CD4-positive, alpha-beta T cell treated with Interleukin-17A for 4 hours (primary cell): ENCODE measurements around the gene IL34.
"Not testable (repeated sequence)": the region's sequence is repeated elsewhere in the genome, so short reads cannot be mapped to it uniquely, and the experiment has no call there.

ENCODE experiments used
- DNase-seq: peaks from one replicate; pipeline ENCODE4 v3.0.0-alpha.2; 2020; ENCODE audit warnings: mixed read lengths

IL34 gene

GRCh38 chr16:70633617-70634016 is 12.7 kb upstream of the IL34 start:
- DNase-seq = not testable (repeated sequence)

DNA sequence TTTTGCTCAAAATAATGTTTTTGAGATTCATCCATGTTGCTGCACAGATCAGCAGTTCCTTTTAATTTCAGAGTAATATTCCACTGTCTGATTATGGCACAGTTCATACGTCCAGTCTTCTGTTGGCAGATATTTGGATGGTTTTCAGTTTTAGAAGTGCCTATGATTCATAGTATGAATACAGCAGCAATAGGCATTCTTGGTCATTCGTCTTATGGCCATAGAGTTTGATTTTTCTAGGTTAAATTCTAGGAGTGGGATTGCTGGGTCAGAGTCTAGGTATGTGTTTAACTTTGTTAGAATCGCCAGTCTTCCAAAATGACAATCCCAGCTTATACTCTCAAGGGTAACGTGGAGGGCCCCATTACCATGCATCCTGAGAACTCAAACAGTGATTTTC is 11.5 kb upstream of the IL34 start:
- no peak for DNase-seq

- no peak for DNase-seq
These were observed 10.9 kb upstream of the IL34 start for GRCh38 chr16:70635336-70636016.

GRCh38 chr16:70638814-70639792 is 7.3 kb upstream of the IL34 start:
- DNase-seq = no peak

- no peak for DNase-seq
These were observed 3.7 kb upstream of the IL34 start for GRCh38 chr16:70642633-70643032.

DNA sequence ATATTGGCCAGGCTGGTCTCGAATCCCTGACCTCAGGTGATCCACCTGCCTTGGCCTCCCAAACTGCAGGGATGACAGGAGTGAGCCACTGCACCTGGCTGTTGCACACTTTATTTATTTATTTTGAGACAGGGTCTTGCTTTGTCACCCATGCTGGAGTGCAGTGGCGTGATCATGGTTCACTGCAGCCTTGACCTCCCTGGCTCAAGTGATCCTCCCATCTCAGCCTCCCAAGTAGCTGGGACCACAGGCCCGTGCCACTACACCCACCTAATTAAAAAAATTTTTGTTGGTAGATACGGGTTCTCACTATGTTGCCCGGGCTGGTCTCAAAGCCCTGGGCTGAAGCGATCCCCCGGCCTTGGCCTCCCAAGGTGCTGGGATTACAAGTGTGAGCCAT is 3.1 kb upstream of the IL34 start:
- DNase-seq = not testable (repeated sequence)

DNA sequence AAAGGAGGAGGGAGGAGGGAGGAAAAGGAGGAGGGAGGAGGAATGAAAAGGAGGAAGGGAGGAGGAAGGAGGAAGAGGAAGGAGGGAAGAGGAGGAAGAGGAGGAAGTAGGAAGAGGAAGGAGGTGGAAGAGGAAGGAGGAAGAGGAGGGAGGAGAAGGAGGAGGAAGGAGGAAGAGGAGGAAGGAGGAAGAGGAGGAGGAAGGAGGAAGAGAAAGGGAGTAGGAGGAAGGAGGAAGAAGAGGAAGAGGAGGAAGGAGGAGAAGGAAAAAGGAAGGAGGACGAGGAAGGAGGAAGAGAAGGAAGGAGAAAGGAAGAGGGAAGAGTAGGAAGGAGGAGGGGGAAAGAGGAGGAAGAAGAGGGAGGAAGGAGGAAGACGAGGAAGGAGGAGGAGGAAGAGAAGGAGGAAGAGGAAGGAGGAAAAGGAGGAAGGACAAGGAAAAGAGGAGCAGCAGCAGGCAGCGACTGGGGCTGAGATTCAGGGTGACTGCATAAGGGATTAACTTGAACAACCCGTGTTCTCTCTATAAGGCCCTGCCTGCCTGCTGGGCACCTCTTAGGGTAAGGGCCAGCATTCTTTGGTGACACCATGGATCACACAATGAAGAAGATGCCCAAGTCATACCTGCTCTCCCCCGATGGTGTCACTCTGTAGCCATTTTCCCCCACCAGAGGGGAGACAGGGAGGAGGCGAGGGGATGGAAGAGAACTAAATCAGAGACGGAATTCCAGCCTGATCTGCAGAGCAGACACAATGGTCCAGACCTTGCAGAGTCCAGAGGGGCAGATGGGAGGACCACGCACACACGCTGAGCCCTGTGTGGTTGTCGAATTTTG is 1.4 kb upstream of the IL34 start:
- DNase-seq = no peak

- DNase-seq = no peak
These were observed 1.3 kb downstream of the IL34 start for GRCh38 chr16:70647441-70648359.

DNA sequence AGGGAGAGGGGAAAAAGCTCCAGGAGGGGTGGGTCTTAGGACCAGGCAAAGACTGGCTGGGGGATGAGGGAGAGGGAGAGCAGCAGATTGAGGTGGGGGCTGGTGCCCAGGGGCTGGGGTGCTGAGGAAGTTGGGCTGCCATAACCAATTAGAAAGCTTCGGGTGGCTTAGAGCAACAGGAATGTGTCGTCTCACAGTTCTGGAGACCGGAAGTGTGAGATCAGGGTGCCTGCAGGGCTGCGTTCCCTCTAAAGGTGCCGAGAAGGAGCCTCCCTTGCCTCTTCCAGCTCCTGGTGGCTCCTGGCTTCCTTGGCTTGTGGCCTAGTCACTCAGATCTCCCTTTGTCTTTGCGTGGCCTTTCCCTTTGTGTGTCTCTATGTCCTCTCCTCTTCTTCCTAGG is 2.2 kb downstream of the IL34 start:
- DNase-seq = no peak

DNA sequence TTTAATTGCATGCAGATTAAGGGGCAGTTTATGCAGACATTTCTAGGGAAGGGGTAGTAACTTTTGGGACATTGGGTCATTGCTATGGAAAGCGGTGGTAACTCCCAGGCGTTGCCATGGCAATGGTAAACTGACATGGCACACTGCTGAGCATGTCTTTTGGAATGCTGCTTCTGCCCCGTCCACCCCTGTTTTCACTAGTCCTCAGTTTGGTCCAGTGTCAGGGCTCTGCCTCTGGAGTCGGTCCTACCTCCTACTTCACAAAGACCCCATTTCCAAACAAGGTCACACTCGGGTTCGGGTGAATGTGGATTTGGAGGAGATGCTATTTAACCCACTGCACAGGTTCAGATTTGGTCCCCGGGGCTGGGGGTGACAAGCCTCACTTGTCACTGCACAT is 2.9 kb downstream of the IL34 start:
- DNase-seq = no peak

DNA sequence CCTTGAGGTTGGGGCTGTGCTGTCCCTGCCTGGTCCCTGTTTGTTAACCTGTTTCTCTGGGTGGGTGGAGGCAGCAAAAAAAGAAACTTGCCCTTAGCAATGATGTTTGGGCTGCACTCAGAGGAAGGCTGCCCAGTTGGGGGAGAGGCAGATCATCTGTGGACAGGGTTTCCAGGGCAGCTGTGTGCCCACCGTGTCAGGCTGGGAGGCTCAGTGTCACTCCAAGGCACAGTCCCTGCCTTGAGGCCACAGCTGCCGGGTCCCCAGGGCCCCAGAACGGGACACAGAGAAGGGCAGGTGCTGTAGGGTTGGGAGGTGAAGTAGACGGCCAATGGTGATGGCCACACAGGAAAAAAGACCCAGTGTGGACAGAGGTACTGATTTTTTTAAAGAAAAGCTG is 3.9 kb downstream of the IL34 start:
- DNase-seq = no peak

- DNase-seq = no peak
These were observed 5.2 kb downstream of the IL34 start for GRCh38 chr16:70651524-70651923.

DNA sequence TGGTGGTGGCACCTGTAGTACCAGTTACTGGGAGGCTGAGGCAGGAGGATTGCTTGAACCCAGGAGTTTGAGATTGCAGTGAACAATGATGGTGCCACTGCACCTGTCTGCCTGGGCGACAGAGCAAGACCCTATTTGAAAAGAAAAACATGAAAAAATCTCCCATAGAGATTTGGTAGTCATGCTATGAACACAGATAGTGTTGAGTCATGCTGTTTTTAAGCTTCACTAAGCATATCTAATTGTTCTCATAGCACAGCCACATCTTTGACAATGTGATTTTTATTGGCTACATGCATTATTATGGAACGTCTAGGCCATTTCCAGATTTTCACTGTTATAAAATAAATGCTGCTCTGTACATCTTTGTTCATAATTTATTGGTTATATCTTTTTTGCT is 6.0 kb downstream of the IL34 start:
- no peak for DNase-seq

DNA sequence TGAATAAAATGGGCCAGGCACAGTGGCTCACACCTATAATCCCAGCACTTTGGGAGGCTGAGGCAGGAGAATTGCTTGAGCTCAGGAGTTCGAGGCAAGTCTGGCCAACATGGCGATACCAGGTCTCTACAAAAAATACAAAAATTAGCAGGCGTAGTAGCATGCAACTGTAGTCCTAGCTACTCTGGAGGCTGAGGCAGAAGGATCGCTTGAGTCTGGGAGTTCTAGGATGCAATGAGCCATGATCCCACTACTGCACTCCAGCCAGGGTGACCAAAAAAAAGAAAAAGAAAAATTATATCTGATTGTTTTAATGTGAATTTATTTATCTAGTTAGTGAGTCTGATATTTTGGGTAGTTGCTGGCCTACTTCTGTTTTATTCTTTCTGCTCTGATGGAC is 7.0 kb downstream of the IL34 start:
- DNase-seq = no peak

GRCh38 chr16:70653809-70654771 is 7.7 kb downstream of the IL34 start:
- DNase-seq = peak; percentile 82

DNA sequence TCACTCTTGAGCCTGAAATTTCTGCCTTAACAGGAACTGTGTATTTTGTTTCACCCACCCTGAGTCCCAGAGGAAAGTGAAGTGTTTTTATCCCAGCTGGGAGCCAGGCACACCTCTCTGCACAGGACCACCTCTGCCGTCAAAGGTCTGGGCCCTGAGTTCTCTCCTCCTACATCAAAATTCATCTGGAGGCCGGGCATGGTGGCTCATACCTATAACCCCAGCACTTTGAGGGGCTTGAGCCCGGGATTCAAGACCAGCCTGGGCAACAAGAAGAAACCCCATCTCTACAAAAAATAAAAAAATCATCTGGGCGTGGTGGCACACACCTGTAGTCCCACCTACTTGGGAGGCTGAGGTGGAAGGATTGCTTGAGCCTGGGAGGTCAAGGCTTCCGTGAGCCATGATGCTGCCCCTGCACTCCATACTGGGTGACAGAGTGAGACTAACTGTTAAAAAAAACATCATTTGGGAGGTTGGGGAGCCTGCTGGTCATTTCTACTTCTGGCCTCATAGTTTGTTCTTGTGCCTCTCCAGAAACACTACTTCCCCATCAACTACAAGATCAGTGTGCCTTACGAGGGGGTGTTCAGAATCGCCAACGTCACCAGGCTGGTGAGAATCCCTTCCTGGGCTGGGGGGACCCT is 9.8 kb downstream of the IL34 start:
- DNase-seq = no peak

DNA sequence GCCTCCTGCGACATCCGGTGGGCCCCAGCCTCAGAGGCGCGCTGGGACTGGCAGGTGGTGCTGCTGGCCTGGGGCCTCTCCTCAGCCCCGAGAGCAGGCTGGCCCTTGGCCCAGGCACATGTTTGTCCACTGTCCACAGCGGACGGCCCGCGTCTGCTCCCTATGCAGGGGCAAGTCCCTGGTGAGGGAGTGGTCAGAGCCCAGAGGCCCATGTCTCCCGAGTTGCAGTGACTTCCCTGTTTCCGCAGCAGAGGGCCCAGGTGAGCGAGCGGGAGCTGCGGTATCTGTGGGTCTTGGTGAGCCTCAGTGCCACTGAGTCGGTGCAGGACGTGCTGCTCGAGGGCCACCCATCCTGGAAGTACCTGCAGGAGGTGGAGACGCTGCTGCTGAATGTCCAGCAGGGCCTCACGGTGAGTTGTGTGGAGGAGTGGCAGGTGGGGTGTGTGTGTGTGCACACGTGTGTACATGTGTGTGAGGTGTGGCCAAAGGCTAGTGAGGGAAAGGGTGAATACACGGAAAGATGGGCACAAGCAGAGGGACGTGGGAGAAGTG is 10.4 kb downstream of the IL34 start:
- DNase-seq = no peak

- no peak for DNase-seq
These were observed 11.6 kb downstream of the IL34 start for GRCh38 chr16:70657956-70658355.

DNA sequence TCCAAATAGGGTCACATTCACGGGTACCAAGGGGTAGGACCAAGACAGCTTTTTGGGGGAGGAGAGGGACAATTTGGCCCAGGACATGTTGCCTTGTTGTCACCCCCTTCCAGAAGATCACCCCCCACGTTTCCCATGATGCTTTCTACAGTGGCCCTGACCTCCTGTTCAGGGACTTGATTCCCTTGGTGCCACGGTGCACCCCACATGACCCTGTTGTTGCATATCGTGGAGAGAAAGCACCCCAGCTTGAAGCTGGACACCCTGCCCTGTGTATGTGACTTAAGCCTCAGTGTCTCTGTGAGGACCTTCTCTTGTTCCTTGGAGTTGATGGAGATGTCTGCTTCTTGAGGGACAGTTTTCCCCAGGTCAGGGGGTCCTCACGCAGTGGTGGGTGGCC is 12.6 kb downstream of the IL34 start:
- DNase-seq = no peak

GRCh38 chr16:70659546-70659945 is 13.2 kb downstream of the IL34 start:
- no peak for DNase-seq
